ENCODE data around the gene FAM78A.
A peak's percentile ranks its signal among the peaks of the same experiment; 100 is the strongest.
"Not testable (repeated sequence)": the region's sequence is repeated elsewhere in the genome, so short reads cannot be mapped to it uniquely, and the experiment has no call there.

Gene FAM78A

DNA sequence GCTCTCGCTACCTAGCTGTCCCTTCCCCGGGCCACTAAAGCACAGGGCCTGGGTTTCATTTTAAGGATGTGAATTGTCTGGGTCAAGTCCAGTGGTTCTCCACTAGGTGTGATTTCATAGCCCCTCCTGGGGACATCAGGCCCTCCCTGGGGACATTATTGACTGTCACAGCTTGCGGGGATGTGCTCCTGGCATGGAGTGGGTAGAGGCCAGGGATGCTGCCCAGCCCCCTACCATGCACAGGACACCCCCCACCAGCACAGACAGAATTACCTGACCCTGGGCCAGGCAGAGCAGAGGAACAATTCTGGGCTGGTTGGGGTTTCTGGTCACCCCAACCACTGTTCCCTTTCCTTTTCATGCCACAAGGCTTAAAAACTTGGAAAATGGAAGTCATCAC lies 4.1 kb downstream of the FAM78A start:
- H3K4me3 ChIP-seq (ENCODE audit: low read depth, low read length): peak overlapping the region; percentile 84
- DNase-seq (ENCODE audit: low read depth): peak; percentile 51
- no peak for TF ChIP-seq POLR2A (IDR thresholded peaks at IDR 0.05; ENCODE audit: extremely low read depth, insufficient read length)
- TF ChIP-seq MYC (IDR thresholded peaks at IDR 0.05; ENCODE audit: low read depth, low read length): no peak
- TF ChIP-seq, protein P1, sequence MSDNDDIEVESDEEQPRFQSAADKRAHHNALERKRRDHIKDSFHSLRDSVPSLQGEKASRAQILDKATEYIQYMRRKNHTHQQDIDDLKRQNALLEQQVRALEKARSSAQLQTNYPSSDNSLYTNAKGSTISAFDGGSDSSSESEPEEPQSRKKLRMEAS (IDR thresholded peaks at IDR 0.05; ENCODE audit: low read depth, low read length): no peak
- TF ChIP-seq, protein P2, sequence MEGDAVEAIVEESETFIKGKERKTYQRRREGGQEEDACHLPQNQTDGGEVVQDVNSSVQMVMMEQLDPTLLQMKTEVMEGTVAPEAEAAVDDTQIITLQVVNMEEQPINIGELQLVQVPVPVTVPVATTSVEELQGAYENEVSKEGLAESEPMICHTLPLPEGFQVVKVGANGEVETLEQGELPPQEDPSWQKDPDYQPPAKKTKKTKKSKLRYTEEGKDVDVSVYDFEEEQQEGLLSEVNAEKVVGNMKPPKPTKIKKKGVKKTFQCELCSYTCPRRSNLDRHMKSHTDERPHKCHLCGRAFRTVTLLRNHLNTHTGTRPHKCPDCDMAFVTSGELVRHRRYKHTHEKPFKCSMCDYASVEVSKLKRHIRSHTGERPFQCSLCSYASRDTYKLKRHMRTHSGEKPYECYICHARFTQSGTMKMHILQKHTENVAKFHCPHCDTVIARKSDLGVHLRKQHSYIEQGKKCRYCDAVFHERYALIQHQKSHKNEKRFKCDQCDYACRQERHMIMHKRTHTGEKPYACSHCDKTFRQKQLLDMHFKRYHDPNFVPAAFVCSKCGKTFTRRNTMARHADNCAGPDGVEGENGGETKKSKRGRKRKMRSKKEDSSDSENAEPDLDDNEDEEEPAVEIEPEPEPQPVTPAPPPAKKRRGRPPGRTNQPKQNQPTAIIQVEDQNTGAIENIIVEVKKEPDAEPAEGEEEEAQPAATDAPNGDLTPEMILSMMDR (IDR thresholded peaks at IDR 0.05; ENCODE audit: low read depth, low read length): no peak

DNA sequence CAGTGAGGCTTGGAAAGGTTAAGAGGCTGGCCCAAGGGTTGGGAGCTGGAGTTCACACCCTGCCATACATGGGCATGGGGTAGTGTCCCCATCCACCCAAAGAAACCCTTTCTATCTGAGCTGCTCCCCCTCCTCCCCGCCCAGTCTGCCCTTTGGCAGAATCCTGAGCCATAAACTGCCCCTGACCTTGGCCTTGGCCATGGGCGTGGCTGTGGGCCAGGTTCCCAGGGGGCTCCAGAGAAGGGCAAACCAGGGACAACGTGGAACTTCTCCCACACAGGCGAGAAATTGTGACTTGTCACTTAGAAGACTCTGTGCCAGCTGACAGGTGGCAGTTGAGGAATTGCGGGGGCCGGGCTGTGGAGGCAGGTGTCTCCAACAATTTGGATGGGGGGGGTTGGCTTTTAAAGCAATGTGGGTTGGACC lies 4.8 kb downstream of the FAM78A start:
- DNase-seq (ENCODE audit: low read depth): peak; percentile 59
- peak overlapping the region; percentile 84 for H3K4me3 ChIP-seq (ENCODE audit: low read depth, low read length)
- TF ChIP-seq MYC (IDR thresholded peaks at IDR 0.05; ENCODE audit: low read depth, low read length) (no peak), POLR2A (IDR thresholded peaks at IDR 0.05; ENCODE audit: extremely low read depth, insufficient read length) (no peak)
- TF ChIP-seq, protein P2 (IDR thresholded peaks at IDR 0.05; ENCODE audit: low read depth, low read length): no peak
- TF ChIP-seq, protein P1 (IDR thresholded peaks at IDR 0.05; ENCODE audit: low read depth, low read length): no peak; the same call in 1 of the 2 replicates

DNA sequence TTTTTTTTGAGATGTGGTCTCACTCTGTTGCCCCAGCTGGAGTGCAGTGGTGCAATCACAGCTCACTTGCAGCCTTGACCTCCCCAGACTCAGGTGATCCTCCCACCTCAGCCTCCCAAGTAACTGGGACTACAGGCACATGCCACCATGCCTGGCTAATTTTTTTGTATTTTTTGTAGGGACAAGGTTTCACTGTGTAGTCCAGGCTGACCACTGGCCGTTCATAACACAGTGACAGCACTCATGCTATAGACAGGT lies 5.4 kb downstream of the FAM78A start:
- H3K4me3 ChIP-seq (ENCODE audit: low read depth, low read length): peak overlapping the region; percentile 84
- not testable (repeated sequence) for DNase-seq (ENCODE audit: low read depth)

DNA sequence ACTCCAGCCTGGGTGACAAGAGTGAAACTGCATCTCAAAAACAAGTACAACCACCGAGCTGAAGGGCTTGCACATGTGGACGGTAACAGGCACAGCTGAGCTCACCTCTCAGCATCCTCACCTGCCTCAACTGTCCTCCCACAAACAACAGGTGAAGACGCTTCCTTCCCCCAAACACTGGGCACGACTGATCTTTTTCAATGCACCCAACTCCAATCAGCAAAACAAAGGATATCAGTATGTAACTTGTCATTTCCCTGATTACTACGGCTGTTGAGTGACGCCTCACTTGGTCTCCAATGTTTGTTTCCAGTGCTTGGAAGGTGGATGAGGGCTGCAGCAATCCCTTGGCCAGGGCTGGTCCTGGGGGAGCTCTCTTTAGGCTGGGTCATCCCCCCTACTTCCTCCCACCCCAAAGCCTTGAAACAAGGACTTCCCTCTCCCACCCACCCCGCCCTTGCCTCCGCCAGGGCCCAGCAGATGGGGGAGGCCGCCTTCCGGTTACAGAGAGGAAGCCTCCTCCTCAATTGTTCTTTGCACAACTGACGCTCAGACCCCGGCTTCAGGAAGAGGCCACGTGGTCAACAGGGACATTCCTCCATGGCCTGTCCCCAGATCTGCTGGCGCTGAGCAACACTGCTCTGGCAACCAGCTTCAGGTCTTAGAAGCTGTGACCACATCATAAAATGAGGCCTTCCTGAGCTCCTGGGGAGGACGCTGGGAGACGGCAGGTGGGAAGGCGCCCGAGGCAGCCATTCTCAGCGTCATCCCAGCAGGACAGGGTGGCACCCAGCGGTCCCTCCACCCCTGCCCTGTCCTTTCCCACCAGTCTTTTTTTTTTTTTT lies 5.9 kb downstream of the FAM78A start:
- TF ChIP-seq MYC (IDR thresholded peaks at IDR 0.05; ENCODE audit: low read depth, low read length) (peak; percentile 98), POLR2A (IDR thresholded peaks at IDR 0.05; ENCODE audit: extremely low read depth, insufficient read length) (peak; percentile 24)
- TF ChIP-seq, protein P2 (IDR thresholded peaks at IDR 0.05; ENCODE audit: low read depth, low read length): no peak
- TF ChIP-seq, protein P1 (IDR thresholded peaks at IDR 0.05; ENCODE audit: low read depth, low read length): peak; percentile 100
- DNase-seq (ENCODE audit: low read depth): peak; percentile 98
- peak overlapping the region; percentile 84 for H3K4me3 ChIP-seq (ENCODE audit: low read depth, low read length)

DNA sequence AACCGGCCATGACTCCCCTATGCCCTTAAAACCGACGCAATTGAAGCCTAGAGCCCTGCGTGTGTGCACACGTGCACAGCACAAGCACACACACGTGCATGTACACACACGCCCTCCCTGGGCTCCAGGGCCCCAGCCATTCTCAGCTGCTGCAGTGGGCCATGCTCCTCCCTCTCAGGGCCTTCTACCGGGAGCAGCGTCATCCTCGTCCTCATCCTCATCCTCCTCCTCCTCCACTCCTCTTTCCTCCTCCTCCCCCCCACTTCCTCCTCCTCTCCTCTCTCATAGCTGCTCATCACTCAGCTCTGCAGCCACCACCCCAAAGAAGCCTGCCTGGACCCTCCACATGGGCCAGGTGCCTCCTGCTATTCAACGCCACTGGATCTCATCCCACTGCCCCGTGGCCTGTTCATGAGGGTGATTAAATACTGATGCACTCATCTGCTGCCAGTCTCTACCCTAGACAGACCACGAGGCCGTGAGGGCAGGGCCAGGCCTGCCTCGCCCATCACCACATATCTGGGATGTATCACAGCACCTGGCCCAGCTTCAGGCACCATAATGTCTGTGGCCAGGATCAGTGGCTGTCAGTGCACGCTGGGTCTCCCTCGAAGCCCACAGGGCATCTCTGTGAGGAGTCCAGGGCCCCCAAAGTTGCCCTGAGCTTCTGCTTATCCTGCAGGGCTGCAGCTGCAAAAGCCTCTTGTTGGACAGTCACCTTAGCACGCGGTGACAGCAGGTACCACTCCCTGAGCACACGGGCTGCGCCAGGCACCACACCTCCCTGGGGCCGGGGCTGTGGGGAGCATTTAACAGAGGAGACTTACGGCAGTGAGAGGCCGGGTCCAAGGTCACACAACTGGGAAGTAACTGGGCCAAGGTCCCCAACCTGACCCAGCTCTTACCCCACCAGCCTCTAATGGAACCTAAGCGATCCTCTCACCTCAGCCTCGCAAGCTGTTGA lies 9.8 kb downstream of the FAM78A start:
- TF ChIP-seq, protein P2 (IDR thresholded peaks at IDR 0.05; ENCODE audit: low read depth, low read length): no peak
- no peak for TF ChIP-seq MYC (IDR thresholded peaks at IDR 0.05; ENCODE audit: low read depth, low read length)
- TF ChIP-seq, protein P1 (IDR thresholded peaks at IDR 0.05; ENCODE audit: low read depth, low read length): peak; percentile 3; the same call in 1 of the 2 replicates
- DNase-seq (ENCODE audit: low read depth): peak; percentile 45
- H3K4me3 ChIP-seq (ENCODE audit: low read depth, low read length): peak overlapping the region; percentile 21

DNA sequence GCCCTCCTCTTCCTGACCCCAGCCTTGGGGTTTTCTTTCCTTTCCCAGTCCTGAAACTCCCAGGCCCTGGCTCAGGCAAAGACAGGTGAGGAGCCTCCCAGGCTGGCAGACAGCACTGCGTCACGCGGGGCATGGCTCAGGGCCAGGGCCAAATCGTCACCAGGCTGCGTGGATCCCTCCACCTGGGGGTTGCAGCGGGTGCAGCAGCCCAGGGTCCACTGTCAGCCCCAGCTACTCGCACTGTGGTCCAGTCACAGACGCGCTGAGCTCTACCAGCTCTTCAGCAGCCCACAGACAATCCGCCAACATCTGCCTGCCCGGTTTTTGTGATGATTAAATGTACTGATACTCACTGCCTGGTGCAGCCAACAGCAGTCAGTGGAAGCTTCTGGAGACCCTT lies 12.1 kb downstream of the FAM78A start:
- no peak for DNase-seq (ENCODE audit: low read depth)
- no peak overlapping the region for H3K4me3 ChIP-seq (ENCODE audit: low read depth, low read length)
- TF ChIP-seq, protein P1 (IDR thresholded peaks at IDR 0.05; ENCODE audit: low read depth, low read length): no peak
- no peak for TF ChIP-seq POLR2A (IDR thresholded peaks at IDR 0.05; ENCODE audit: extremely low read depth, insufficient read length)
- TF ChIP-seq, protein P2 (IDR thresholded peaks at IDR 0.05; ENCODE audit: low read depth, low read length): no peak
- no peak for TF ChIP-seq MYC (IDR thresholded peaks at IDR 0.05; ENCODE audit: low read depth, low read length)

Data from NB4 (cell line).